ENCODE results near the gene SRGAP2C. TPM values are rescaled to one million over a fixed set of nuclear protein-coding genes. Genes with fewer than 3 reads are reported as not detected.
"Not testable (repeated sequence)": the region's sequence is repeated elsewhere in the genome, so short reads cannot be mapped to it uniquely, and the experiment has no call there.

Gene SRGAP2C
- total and polyA plus RNA-seq, 7 donors: 0.72 to 12.0 (median 3.7) TPM

- H3K27ac ChIP-seq; DNase-seq; intact Hi-C loops (cut with DNase I); H3K9me3 ChIP-seq; ATAC-seq; H3K27me3 ChIP-seq (ENCODE audit: insufficient read depth in 3 of 3, low read length in 2 of 3); H3K4me3 ChIP-seq; H3K36me3 ChIP-seq (ENCODE audit: insufficient read depth in 1 of 2, low read depth in 1 of 2); H3K4me1 ChIP-seq: not testable (repeated sequence)
- WGBS, 3 donors: 97 to 100% (median 100%) methylated on average over 1 to 2 of the region's 2 CpGs
These were observed 7.7 kb downstream of the SRGAP2C start for GRCh38 chr1:121192512-121192911.

- ATAC-seq; intact Hi-C loops (cut with DNase I); H3K27ac ChIP-seq; H3K4me3 ChIP-seq; H3K9me3 ChIP-seq; H3K27me3 ChIP-seq (ENCODE audit: insufficient read depth in 3 of 3, low read length in 2 of 3); H3K36me3 ChIP-seq (ENCODE audit: insufficient read depth in 1 of 2, low read depth in 1 of 2); DNase-seq; H3K4me1 ChIP-seq: not testable (repeated sequence)
- WGBS, 3 donors: 91 to 100% (median 91%) methylated on average over 2 to 3 of the region's 7 CpGs
These were observed 12.5 kb downstream of the SRGAP2C start for GRCh38 chr1:121197095-121197882.

- WGBS, 3 donors: 88 to 95% methylated on average over 1 of the region's 3 CpGs; no CpG with 5 or more reads in 1 of the 3 donors
- ATAC-seq; H3K27me3 ChIP-seq (ENCODE audit: insufficient read depth in 3 of 3, low read length in 2 of 3); H3K4me3 ChIP-seq; H3K27ac ChIP-seq; DNase-seq; H3K4me1 ChIP-seq; H3K36me3 ChIP-seq (ENCODE audit: insufficient read depth in 1 of 2, low read depth in 1 of 2); intact Hi-C loops (cut with DNase I); H3K9me3 ChIP-seq: not testable (repeated sequence)
These were observed 15.0 kb downstream of the SRGAP2C start for GRCh38 chr1:121199763-121200162.

- DNase-seq; H3K4me1 ChIP-seq; H3K27me3 ChIP-seq (ENCODE audit: insufficient read depth in 3 of 3, low read length in 2 of 3); H3K36me3 ChIP-seq (ENCODE audit: insufficient read depth in 1 of 2, low read depth in 1 of 2); intact Hi-C loops (cut with DNase I); H3K4me3 ChIP-seq; ATAC-seq; H3K27ac ChIP-seq; H3K9me3 ChIP-seq: not testable (repeated sequence)
- no CpG with 5 or more reads among the region's 1 CpG for WGBS, 3 donors
These were observed 15.5 kb downstream of the SRGAP2C start for GRCh38 chr1:121200232-121200631.

GRCh38 chr1:121200985-121201981, 16.5 kb downstream of the SRGAP2C start:
- H3K27me3 ChIP-seq (ENCODE audit: insufficient read depth in 3 of 3, low read length in 2 of 3); H3K36me3 ChIP-seq (ENCODE audit: insufficient read depth in 1 of 2, low read depth in 1 of 2); ATAC-seq; H3K27ac ChIP-seq; H3K4me1 ChIP-seq; H3K4me3 ChIP-seq; DNase-seq; intact Hi-C loops (cut with DNase I); H3K9me3 ChIP-seq: not testable (repeated sequence)
- 76 to 80% (median 77%) methylated on average over 9 of the region's 13 CpGs for whole genome bisulfite sequencing, 3 donors

GRCh38 chr1:121202986-121203385, 18.2 kb downstream of the SRGAP2C start:
- intact Hi-C loops (cut with DNase I); H3K4me3 ChIP-seq; H3K9me3 ChIP-seq; DNase-seq; H3K36me3 ChIP-seq (ENCODE audit: insufficient read depth in 1 of 2, low read depth in 1 of 2); H3K27ac ChIP-seq; H3K27me3 ChIP-seq (ENCODE audit: insufficient read depth in 3 of 3, low read length in 2 of 3); ATAC-seq; H3K4me1 ChIP-seq: not testable (repeated sequence)
- 83 to 96% (median 88%) methylated on average over 2 to 3 of the region's 3 CpGs for WGBS, 3 donors

GRCh38 chr1:121205786-121206711, 21.3 kb downstream of the SRGAP2C start:
- H3K4me3 ChIP-seq; H3K4me1 ChIP-seq; H3K36me3 ChIP-seq (ENCODE audit: insufficient read depth in 1 of 2, low read depth in 1 of 2); H3K27me3 ChIP-seq (ENCODE audit: insufficient read depth in 3 of 3, low read length in 2 of 3); intact Hi-C loops (cut with DNase I); ATAC-seq; DNase-seq; H3K9me3 ChIP-seq; H3K27ac ChIP-seq: not testable (repeated sequence)
- WGBS, 3 donors: 89 to 100% (median 94%) methylated on average over 1 to 2 of the region's 8 CpGs

GRCh38 chr1:121207328-121207727, 22.6 kb downstream of the SRGAP2C start:
- H3K27me3 ChIP-seq (ENCODE audit: insufficient read depth in 3 of 3, low read length in 2 of 3); intact Hi-C loops (cut with DNase I); ATAC-seq; H3K4me3 ChIP-seq; H3K4me1 ChIP-seq; DNase-seq; H3K9me3 ChIP-seq; H3K27ac ChIP-seq; H3K36me3 ChIP-seq (ENCODE audit: insufficient read depth in 1 of 2, low read depth in 1 of 2): not testable (repeated sequence)
- WGBS, 3 donors: 88 to 100% (median 94%) methylated on average over 1 of the region's 2 CpGs

GRCh38 chr1:121208375-121208774, 23.6 kb downstream of the SRGAP2C start:
- H3K9me3 ChIP-seq; H3K27me3 ChIP-seq (ENCODE audit: insufficient read depth in 3 of 3, low read length in 2 of 3); intact Hi-C loops (cut with DNase I); DNase-seq; H3K27ac ChIP-seq; H3K36me3 ChIP-seq (ENCODE audit: insufficient read depth in 1 of 2, low read depth in 1 of 2); ATAC-seq; H3K4me3 ChIP-seq; H3K4me1 ChIP-seq: not testable (repeated sequence)
- WGBS, 3 donors: 68 to 75% (median 68%) methylated on average over 4 to 5 of the region's 6 CpGs

GRCh38 chr1:121210778-121211177, 26.0 kb downstream of the SRGAP2C start:
- 94 to 97% methylated on average over 2 of the region's 2 CpGs; no CpG with 5 or more reads in 1 of the 3 donors for WGBS, 3 donors
- H3K4me3 ChIP-seq; H3K4me1 ChIP-seq; DNase-seq; H3K27me3 ChIP-seq (ENCODE audit: insufficient read depth in 3 of 3, low read length in 2 of 3); H3K9me3 ChIP-seq; intact Hi-C loops (cut with DNase I); H3K36me3 ChIP-seq (ENCODE audit: insufficient read depth in 1 of 2, low read depth in 1 of 2); ATAC-seq; H3K27ac ChIP-seq: not testable (repeated sequence)
